HL-60 (cell line): Measurements from ENCODE around the gene SP140.

Source experiments
- DNase-seq, 2 experiments: peaks; one replicate each; pipeline ENCODE4 v3.0.0-alpha.2; 2010 to 2020; ENCODE audit warnings: low read depth in 1 of 2, low spot score in 1 of 2
- H3K27ac ChIP-seq: fragments of 250-450 bp; sonication (Bioruptor Pico); replicated peaks from 2 replicates; pipeline ENCODE4 v1.5.1; 2020; ENCODE audit warnings: mild to moderate bottlenecking, moderate library complexity
- H3K27me3 ChIP-seq: fragments of 250-450 bp; sonication (Bioruptor Pico); 2 replicates; pipeline ENCODE4 v1.5.1; 2021; ENCODE audit warnings: mild to moderate bottlenecking, moderate library complexity; ENCODE audit not compliant: insufficient read depth, poor library complexity, severe bottlenecking
- H3K4me3 ChIP-seq: replicated peaks from 2 replicates; pipeline ENCODE4 v1.5.1; 2011; ENCODE audit warnings: mild to moderate bottlenecking, control low read depth, low read length; ENCODE audit not compliant: insufficient read depth
- GABPA ChIP-seq: IDR thresholded peaks from 2 replicates; pipeline ENCODE4 v1.6.1; 2012; ENCODE audit warnings: low read depth
- POLR2AphosphoS5 ChIP-seq: IDR thresholded peaks from 2 replicates; pipeline ENCODE4 v1.6.1; 2012; ENCODE audit warnings: low read depth
- REST ChIP-seq: IDR thresholded peaks from 2 replicates; pipeline ENCODE4 v1.6.1; 2012; ENCODE audit warnings: low read depth; ENCODE audit not compliant: insufficient replicate concordance
- SPI1 ChIP-seq: IDR thresholded peaks from 2 replicates; pipeline ENCODE4 v1.6.1; 2012; ENCODE audit warnings: low read depth, mild to moderate bottlenecking, borderline replicate concordance
- TF ChIP-seq, protein P1 (sequence below): IDR thresholded peaks from one replicate; pipeline ENCODE4 v1.5.1; 2011; ENCODE audit warnings: low read length, control low read depth, inconsistent platforms; ENCODE audit not compliant: insufficient read depth

Gene SP140

DNA sequence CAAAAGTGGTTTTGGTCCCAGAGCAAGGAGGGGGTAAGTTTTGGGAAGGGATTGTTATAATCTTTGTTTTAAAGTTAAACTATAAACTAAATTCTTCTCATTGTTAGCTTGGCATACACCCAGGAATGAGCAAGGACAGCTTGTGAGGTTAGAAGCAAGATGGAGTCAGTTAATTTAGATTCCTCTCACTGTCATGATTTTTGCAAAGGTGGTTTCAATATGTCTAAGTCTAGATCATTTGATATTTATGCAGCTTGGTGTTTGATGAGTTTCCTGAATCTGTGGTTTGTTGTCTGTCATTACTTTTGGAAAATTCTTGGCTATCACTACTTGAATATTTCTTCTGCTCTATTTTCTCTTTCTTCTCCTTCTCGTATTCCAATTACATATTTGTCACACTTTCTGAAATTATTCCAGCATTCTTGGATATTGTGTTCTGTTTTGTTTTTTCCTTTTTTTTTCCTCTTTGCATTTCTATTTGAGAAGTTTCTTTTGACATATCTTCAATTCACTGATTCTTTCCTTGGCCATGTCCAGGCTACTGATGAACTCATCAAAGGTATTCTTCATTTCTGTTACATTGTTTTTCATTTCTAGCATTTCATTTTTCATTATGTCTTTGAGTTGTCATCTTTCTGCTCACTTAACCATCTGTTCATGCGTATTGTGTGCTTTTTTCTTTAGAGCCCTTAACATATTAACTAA, 5.1 kb downstream of the SP140 start:
- no peaks in the 10 kb centered on the region for H3K27me3 ChIP-seq
- no peak overlapping the region for H3K4me3 ChIP-seq
- DNase-seq, result no peak
- 0 out of 2 replicates have a peak overlapping the region, but pooled peaks have one; percentile 3 for H3K27ac ChIP-seq
- TF ChIP-seq SPI1 (no peak), POLR2AphosphoS5 (no peak), GABPA (no peak)
- TF ChIP-seq, protein P1, sequence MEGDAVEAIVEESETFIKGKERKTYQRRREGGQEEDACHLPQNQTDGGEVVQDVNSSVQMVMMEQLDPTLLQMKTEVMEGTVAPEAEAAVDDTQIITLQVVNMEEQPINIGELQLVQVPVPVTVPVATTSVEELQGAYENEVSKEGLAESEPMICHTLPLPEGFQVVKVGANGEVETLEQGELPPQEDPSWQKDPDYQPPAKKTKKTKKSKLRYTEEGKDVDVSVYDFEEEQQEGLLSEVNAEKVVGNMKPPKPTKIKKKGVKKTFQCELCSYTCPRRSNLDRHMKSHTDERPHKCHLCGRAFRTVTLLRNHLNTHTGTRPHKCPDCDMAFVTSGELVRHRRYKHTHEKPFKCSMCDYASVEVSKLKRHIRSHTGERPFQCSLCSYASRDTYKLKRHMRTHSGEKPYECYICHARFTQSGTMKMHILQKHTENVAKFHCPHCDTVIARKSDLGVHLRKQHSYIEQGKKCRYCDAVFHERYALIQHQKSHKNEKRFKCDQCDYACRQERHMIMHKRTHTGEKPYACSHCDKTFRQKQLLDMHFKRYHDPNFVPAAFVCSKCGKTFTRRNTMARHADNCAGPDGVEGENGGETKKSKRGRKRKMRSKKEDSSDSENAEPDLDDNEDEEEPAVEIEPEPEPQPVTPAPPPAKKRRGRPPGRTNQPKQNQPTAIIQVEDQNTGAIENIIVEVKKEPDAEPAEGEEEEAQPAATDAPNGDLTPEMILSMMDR, result no peak

DNA sequence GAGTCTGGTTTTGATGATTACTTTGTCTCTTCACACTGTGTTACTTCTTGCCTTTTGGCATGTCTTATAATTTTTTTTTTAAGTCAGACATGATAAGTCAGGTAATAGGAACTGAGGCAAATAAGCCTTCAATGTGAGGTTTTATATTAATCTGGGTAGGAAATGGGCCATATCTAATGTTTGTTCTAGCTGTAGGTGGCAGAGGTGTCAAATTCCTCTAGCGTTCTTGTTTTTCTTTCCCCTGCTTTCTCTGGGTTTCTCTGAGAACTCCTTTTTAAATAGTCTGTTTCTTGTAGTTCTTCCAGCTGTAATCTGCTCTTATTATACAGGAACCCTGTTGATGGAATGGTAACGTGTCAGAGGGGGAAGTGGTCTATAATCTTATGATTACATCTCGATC, 5.7 kb downstream of the SP140 start:
- Histone ChIP-seq H3K4me3 (no peak overlapping the region), H3K27ac (no peak overlapping the region), H3K27me3 (no peaks in the 10 kb centered on the region)
- no peak for DNase-seq
- TF ChIP-seq POLR2AphosphoS5 (no peak), REST (no peak), SPI1 (no peak), GABPA (no peak)
- TF ChIP-seq, protein P1, result no peak

GRCh38 chr2:230234122-230234722, 8.7 kb downstream of the SP140 start:
- TF ChIP-seq POLR2AphosphoS5 (no peak), GABPA (no peak), SPI1 (no peak), REST (no peak)
- TF ChIP-seq, protein P1, result no peak
- Histone ChIP-seq H3K27ac (no peak overlapping the region), H3K27me3 (no peaks in the 10 kb centered on the region), H3K4me3 (no peak overlapping the region)
- DNase-seq, result no peak
